Measurements from ENCODE around the gene TMEM183A.
"Not testable (repeated sequence)": the region's sequence is repeated elsewhere in the genome, so short reads cannot be mapped to it uniquely, and the experiment has no call there.

DNA sequence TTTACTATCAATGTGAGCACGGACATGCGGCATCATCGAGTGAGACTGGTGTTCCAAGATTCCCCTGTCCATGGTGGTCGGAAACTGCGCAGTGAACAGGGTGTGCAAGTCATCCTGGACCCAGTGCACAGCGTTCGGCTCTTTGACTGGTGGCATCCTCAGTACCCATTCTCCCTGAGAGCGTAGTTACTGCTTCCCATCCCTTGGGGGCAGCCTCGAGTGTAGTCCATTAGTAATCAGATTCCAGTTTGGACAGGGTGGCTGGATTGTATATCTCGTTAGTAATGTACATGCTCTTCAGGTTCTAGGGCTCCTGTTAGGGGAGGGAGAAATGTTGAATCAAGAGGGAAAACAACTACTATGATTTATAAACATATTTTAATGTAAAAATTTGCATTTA is 15.7 kb downstream of the TMEM183A start:
- not testable (repeated sequence) for TF ChIP-seq POLR2A (IDR thresholded peaks at IDR 0.05; ENCODE audit: low read length); GATA1 (IDR thresholded peaks at IDR 0.05; ENCODE audit: low read depth, low read length)

Measured in erythroblast (primary cell).